ENCODE results near the gene PCDHGA1. TPM values are rescaled to one million over a fixed set of nuclear protein-coding genes. Genes with fewer than 3 reads are reported as not detected.

The PCDHGA1 gene
- total RNA-seq, 1 experiment from 2014 or later = 0.04 TPM

DNA sequence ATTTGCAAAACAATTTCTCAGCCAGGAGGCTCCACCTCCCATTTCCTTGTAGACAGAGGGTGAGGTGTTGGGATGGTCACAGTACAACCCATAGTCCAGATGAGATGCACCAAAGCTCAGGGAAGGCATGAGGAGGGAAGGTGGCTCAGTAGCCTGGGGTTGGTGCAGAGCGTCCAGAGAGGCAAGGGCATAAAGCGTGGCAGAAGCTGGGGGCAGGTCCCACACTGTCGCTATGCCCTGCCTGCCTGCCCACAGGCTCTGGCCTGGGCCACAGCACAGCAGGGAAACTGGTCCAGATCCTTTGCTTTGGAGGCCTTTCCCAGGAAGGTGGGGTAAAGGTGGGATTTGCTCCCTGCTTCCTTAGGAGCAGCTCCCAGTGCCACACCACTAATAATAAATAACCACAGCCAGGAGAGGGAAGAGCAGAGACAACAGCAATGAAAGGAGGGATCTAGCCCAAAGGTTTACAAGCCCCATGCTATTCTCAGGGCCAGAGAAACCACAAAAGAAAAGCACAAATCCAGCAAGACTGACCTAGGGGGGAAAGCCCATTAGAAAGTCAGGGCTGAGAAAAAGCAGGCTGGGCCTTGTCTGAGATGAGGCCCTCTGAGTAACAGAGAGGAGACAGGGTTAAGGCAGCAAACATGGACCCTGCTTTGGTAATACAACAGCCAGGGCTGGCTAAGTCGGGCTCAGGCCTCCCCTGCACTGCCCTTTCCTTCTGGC, 185.8 kb downstream of the PCDHGA1 start:
- H3K9me3 ChIP-seq (ENCODE audit: low read length) = no peaks in the 10 kb centered on the region
- intact Hi-C loops (cut with micrococcal nuclease) = no loop called here
- no TSS peak for BruUV-seq (replicated peaks)
- no peak overlapping the region for H3K4me2 ChIP-seq (ENCODE audit: low read length)
- POLR2A ChIA-PET (ENCODE audit: unreplicated experiment) = no interaction called here
- DNase-seq (no peak), ATAC-seq (no peak)
- CTCF ChIA-PET = no interaction called here
- no peaks in the 10 kb centered on the region for H3K9me2 ChIP-seq (replicated peaks; ENCODE audit: low read length)
- no peak overlapping the region for H3K9ac ChIP-seq (ENCODE audit: low read length)
- H3K4me1 ChIP-seq (ENCODE audit: insufficient read depth, low read length) = peaks cover 16% of the 10 kb centered on the region
- peaks cover 33% of the 10 kb centered on the region for H3K36me3 ChIP-seq (ENCODE audit: low read depth, low read length)
- no peaks in the 10 kb centered on the region for H3K27me3 ChIP-seq (ENCODE audit: low read length)
- no peaks in the 10 kb centered on the region for H3F3A ChIP-seq (ENCODE audit: low read length, unreplicated experiment)
- H2AFZ ChIP-seq (ENCODE audit: low read length) = no peak overlapping the region
- peaks cover 6% of the 10 kb centered on the region; the same call in 1 of the 2 replicates for H3K79me2 ChIP-seq (ENCODE audit: low read length)
- TF ChIP-seq EZH2phosphoT487 (IDR thresholded peaks at IDR 0.05; ENCODE audit: borderline replicate concordance, low read length) (no peak), EZH2 (IDR thresholded peaks at IDR 0.05; ENCODE audit: low read length, unreplicated experiment) (no peak)
- TF ChIP-seq, protein P1, sequence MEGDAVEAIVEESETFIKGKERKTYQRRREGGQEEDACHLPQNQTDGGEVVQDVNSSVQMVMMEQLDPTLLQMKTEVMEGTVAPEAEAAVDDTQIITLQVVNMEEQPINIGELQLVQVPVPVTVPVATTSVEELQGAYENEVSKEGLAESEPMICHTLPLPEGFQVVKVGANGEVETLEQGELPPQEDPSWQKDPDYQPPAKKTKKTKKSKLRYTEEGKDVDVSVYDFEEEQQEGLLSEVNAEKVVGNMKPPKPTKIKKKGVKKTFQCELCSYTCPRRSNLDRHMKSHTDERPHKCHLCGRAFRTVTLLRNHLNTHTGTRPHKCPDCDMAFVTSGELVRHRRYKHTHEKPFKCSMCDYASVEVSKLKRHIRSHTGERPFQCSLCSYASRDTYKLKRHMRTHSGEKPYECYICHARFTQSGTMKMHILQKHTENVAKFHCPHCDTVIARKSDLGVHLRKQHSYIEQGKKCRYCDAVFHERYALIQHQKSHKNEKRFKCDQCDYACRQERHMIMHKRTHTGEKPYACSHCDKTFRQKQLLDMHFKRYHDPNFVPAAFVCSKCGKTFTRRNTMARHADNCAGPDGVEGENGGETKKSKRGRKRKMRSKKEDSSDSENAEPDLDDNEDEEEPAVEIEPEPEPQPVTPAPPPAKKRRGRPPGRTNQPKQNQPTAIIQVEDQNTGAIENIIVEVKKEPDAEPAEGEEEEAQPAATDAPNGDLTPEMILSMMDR (conservative IDR thresholded peaks at IDR 0.05; ENCODE audit: low read depth, low read length) = no peak
- no peak overlapping the region for H3K27ac ChIP-seq (ENCODE audit: low read length)
- H3K4me3 ChIP-seq (ENCODE audit: low read length) = no peak overlapping the region
- no peaks in the 10 kb centered on the region for H4K20me1 ChIP-seq (ENCODE audit: low read length)

DNA sequence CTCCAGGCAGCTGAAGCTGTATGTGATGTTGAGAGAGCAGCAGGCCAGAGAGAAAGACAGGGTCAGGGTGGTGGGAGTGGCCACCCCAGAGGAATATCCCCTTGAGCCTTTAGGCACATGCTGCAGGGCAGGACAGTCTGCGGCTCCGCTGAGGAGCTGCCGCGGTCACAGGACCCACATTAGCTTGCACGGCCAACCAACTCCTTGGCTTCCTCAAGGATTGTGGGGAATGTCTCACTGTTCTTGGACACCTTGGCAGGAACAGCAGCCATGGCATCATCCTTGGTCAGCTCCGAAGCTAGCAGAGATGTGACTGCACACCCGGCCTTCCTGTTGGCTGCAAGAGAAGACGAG, 186.3 kb downstream of the PCDHGA1 start:
- BruUV-seq (replicated peaks) = no TSS peak
- ATAC-seq = no peak
- no peak for TF ChIP-seq EZH2 (IDR thresholded peaks at IDR 0.05; ENCODE audit: low read length, unreplicated experiment)
- no peak for TF ChIP-seq EZH2phosphoT487 (IDR thresholded peaks at IDR 0.05; ENCODE audit: borderline replicate concordance, low read length)
- TF ChIP-seq, protein P1 (conservative IDR thresholded peaks at IDR 0.05; ENCODE audit: low read depth, low read length) = no peak
- Histone ChIP-seq H3K27me3 (ENCODE audit: low read length) (no peaks in the 10 kb centered on the region), H3K9ac (ENCODE audit: low read length) (no peak overlapping the region), H4K20me1 (ENCODE audit: low read length) (no peaks in the 10 kb centered on the region), H3K9me3 (ENCODE audit: low read length) (no peaks in the 10 kb centered on the region), H3K9me2 (replicated peaks; ENCODE audit: low read length) (no peaks in the 10 kb centered on the region), H3K4me2 (ENCODE audit: low read length) (no peak overlapping the region), H3K27ac (ENCODE audit: low read length) (no peak overlapping the region), H2AFZ (ENCODE audit: low read length) (no peak overlapping the region), H3K4me1 (ENCODE audit: insufficient read depth, low read length) (peaks cover 19% of the 10 kb centered on the region), H3K79me2 (ENCODE audit: low read length) (peaks cover 6% of the 10 kb centered on the region; the same call in 1 of the 2 replicates), H3K4me3 (ENCODE audit: low read length) (no peak overlapping the region), H3F3A (ENCODE audit: low read length, unreplicated experiment) (peaks cover 3% of the 10 kb centered on the region), H3K36me3 (ENCODE audit: low read depth, low read length) (peaks cover 33% of the 10 kb centered on the region)
- ChIA-PET CTCF (no interaction called here), POLR2A (ENCODE audit: unreplicated experiment) (no interaction called here)
- intact Hi-C loops (cut with micrococcal nuclease) = no loop called here
- DNase-seq = no peak

DNA sequence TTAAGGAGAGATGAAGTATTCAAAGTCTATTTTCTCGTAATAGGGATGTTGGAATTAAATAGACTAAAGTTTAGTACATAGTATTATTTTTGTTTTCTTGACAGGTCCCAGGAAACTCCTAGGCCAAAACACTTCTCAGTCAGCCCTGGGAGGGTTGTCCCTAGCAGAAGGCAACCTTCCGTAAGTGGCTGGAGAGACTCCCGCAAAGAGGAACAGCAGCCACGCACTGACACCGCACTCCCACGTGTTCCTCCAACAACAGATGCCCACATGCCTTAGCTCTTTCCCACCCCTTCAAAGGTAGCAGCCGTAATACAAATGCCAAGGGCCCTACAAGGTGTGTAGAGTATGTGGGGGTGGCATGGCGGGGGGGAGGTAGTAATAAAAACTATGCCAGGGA, 187.0 kb downstream of the PCDHGA1 start:
- TF ChIP-seq EZH2phosphoT487 (IDR thresholded peaks at IDR 0.05; ENCODE audit: borderline replicate concordance, low read length) = no peak
- TF ChIP-seq EZH2 (IDR thresholded peaks at IDR 0.05; ENCODE audit: low read length, unreplicated experiment) = no peak
- TF ChIP-seq, protein P1 (conservative IDR thresholded peaks at IDR 0.05; ENCODE audit: low read depth, low read length) = no peak
- no peak overlapping the region for H3K9ac ChIP-seq (ENCODE audit: low read length)
- peaks cover 26% of the 10 kb centered on the region for H3K4me1 ChIP-seq (ENCODE audit: insufficient read depth, low read length)
- H3K9me3 ChIP-seq (ENCODE audit: low read length) = no peaks in the 10 kb centered on the region
- no TSS peak for BruUV-seq (replicated peaks)
- H3K4me2 ChIP-seq (ENCODE audit: low read length) = no peak overlapping the region
- peaks cover 9% of the 10 kb centered on the region for H3F3A ChIP-seq (ENCODE audit: low read length, unreplicated experiment)
- H4K20me1 ChIP-seq (ENCODE audit: low read length) = no peaks in the 10 kb centered on the region
- no peaks in the 10 kb centered on the region for H3K9me2 ChIP-seq (replicated peaks; ENCODE audit: low read length)
- DNase-seq (no peak), ATAC-seq (no peak)
- H2AFZ ChIP-seq (ENCODE audit: low read length) = no peak overlapping the region
- CTCF ChIA-PET = no interaction called here
- POLR2A ChIA-PET (ENCODE audit: unreplicated experiment) = no interaction called here
- no peak overlapping the region for H3K27ac ChIP-seq (ENCODE audit: low read length)
- peaks cover 34% of the 10 kb centered on the region for H3K36me3 ChIP-seq (ENCODE audit: low read depth, low read length)
- peaks cover 6% of the 10 kb centered on the region; the same call in 1 of the 2 replicates for H3K79me2 ChIP-seq (ENCODE audit: low read length)
- H3K27me3 ChIP-seq (ENCODE audit: low read length) = no peaks in the 10 kb centered on the region
- intact Hi-C loops (cut with micrococcal nuclease) = no loop called here
- no peak overlapping the region for H3K4me3 ChIP-seq (ENCODE audit: low read length)
